Coronary artery (tissue), 2 donors: ENCODE measurements around the gene OSBPL8.

Experiments used
- DNase-seq: peaks from one replicate; pipeline ENCODE4 v3.0.0-alpha.2; 2017; ENCODE audit warnings: low spot score
- H3K27ac ChIP-seq, 2 donors: fragments of 200-600 bp; sonication (generic); one replicate each; pipeline ENCODE4 v1.5.1; 2016 to 2019
- H3K4me3 ChIP-seq: fragments of 200-600 bp; sonication (generic); 2 replicates; pipeline ENCODE4 v1.5.1; 2016; ENCODE audit warnings: mild to moderate bottlenecking, moderate library complexity
- CTCF ChIP-seq: fragments of 200-600 bp; sonication (generic); IDR thresholded peaks from one replicate; pipeline ENCODE4 v1.5.1; 2019; ENCODE audit warnings: antibody characterized with exemption

OSBPL8 gene

GRCh38 chr12:76548222-76548837, 11.2 kb downstream of the OSBPL8 start:
- Histone ChIP-seq H3K4me3 (no peak overlapping the region), H3K27ac (no peak overlapping the region)
- no peak for TF ChIP-seq CTCF
- DNase-seq = no peak

GRCh38 chr12:76547526-76547925, 12.0 kb downstream of the OSBPL8 start:
- DNase-seq = no peak
- Histone ChIP-seq H3K27ac (no peak overlapping the region), H3K4me3 (no peak overlapping the region)
- no peak for TF ChIP-seq CTCF

GRCh38 chr12:76546889-76547288, 12.7 kb downstream of the OSBPL8 start:
- DNase-seq = no peak
- Histone ChIP-seq H3K4me3 (no peak overlapping the region), H3K27ac (no peak overlapping the region)
- no peak for TF ChIP-seq CTCF

GRCh38 chr12:76545486-76545885, 14.1 kb downstream of the OSBPL8 start:
- no peak for DNase-seq
- no peak for TF ChIP-seq CTCF
- H3K4me3 ChIP-seq = no peak overlapping the region
- H3K27ac ChIP-seq = no peak overlapping the region

GRCh38 chr12:76544601-76545261, 14.8 kb downstream of the OSBPL8 start:
- no peak for DNase-seq
- TF ChIP-seq CTCF = no peak
- no peak overlapping the region for H3K4me3 ChIP-seq
- H3K27ac ChIP-seq = no peak overlapping the region

GRCh38 chr12:76543813-76544347, 15.7 kb downstream of the OSBPL8 start:
- Histone ChIP-seq H3K27ac (no peak overlapping the region), H3K4me3 (no peak overlapping the region)
- no peak for TF ChIP-seq CTCF
- no peak for DNase-seq

- Histone ChIP-seq H3K4me3 (no peak overlapping the region), H3K27ac (no peak overlapping the region)
- no peak for DNase-seq
- no peak for TF ChIP-seq CTCF
Measured at GRCh38 chr12:76542908-76543307, 16.7 kb downstream of the OSBPL8 start.
